ENCODE results near the gene SCN1A.

- no peak for TF ChIP-seq CTCF (IDR thresholded peaks at IDR 0.05)
- TF ChIP-seq TAF1 (IDR thresholded peaks at IDR 0.05; ENCODE audit: borderline replicate concordance, low read depth, low read length) = no peak
- TF ChIP-seq MAX (IDR thresholded peaks at IDR 0.05; ENCODE audit: low read depth) = no peak
- TF ChIP-seq REST (IDR thresholded peaks at IDR 0.05; ENCODE audit: low read depth, low read length) = no peak
- TF ChIP-seq SMC3 (IDR thresholded peaks at IDR 0.05; ENCODE audit: low read depth, low read length) = no peak
- no peak for TF ChIP-seq RAD21 (IDR thresholded peaks at IDR 0.05; ENCODE audit: low read length)
- no peak for TF ChIP-seq USF2 (IDR thresholded peaks at IDR 0.05; ENCODE audit: borderline replicate concordance, low read depth, low read length)
- TF ChIP-seq ELF1 (IDR thresholded peaks at IDR 0.05) = no peak
- TF ChIP-seq YY1 (IDR thresholded peaks at IDR 0.05; ENCODE audit: low read depth) = no peak
- TF ChIP-seq FOSL2 (IDR thresholded peaks at IDR 0.05; ENCODE audit: borderline replicate concordance, low read depth) = no peak
- no peak for TF ChIP-seq GABPA (IDR thresholded peaks at IDR 0.05; ENCODE audit: low read depth)
- TF ChIP-seq JUND (IDR thresholded peaks at IDR 0.05) = no peak
These were observed 84.9 kb downstream of the SCN1A start for GRCh38 chr2:166042768-166043390.

Data from SK-N-SH (cell line).